ENCODE results near the gene C17orf107. TPM values are rescaled to one million over a fixed set of nuclear protein-coding genes. Genes with fewer than 3 reads are reported as not detected.
A peak's percentile ranks its signal among the peaks of the same experiment; 100 is the strongest.

C17orf107 gene
- total RNA-seq, 1 donor from 2014 or later, result 1.8 TPM

- peaks cover 68% of the 10 kb centered on the region for H3K4me1 Mint-ChIP-seq (ENCODE audit: low read depth)
- no peak for DNase-seq (ENCODE audit: low spot score)
- no peaks in the 10 kb centered on the region for H3K9me3 Mint-ChIP-seq (ENCODE audit: low read depth)
- peaks cover 25% of the 10 kb centered on the region for H3K36me3 Mint-ChIP-seq (ENCODE audit: low read depth)
- peak overlapping the region; percentile 94 for H3K27ac Mint-ChIP-seq (ENCODE audit: unreplicated experiment)
- H3K4me3 Mint-ChIP-seq (ENCODE audit: unreplicated experiment), result peak overlapping the region; percentile 96
- no peaks in the 10 kb centered on the region for H3K27me3 Mint-ChIP-seq (ENCODE audit: low read depth)
- TF ChIP-seq CTCF (IDR thresholded peaks at IDR 0.05), result no peak
Measured at GRCh38 chr17:4946312-4946976, 47.1 kb downstream of the C17orf107 start.

GRCh38 chr17:4947010-4947410 lies 47.7 kb downstream of the C17orf107 start:
- no peak for DNase-seq (ENCODE audit: low spot score)
- Mint-ChIP-seq H3K27me3 (ENCODE audit: low read depth) (no peaks in the 10 kb centered on the region), H3K27ac (ENCODE audit: unreplicated experiment) (peak overlapping the region; percentile 94), H3K9me3 (ENCODE audit: low read depth) (no peaks in the 10 kb centered on the region), H3K36me3 (ENCODE audit: low read depth) (peaks cover 23% of the 10 kb centered on the region), H3K4me3 (ENCODE audit: unreplicated experiment) (peak overlapping the region; percentile 96), H3K4me1 (ENCODE audit: low read depth) (peaks cover 68% of the 10 kb centered on the region)
- no peak for TF ChIP-seq CTCF (IDR thresholded peaks at IDR 0.05)

GRCh38 chr17:4947411-4948165 lies 48.3 kb downstream of the C17orf107 start:
- peaks cover 62% of the 10 kb centered on the region for H3K4me1 Mint-ChIP-seq (ENCODE audit: low read depth)
- no peaks in the 10 kb centered on the region for H3K9me3 Mint-ChIP-seq (ENCODE audit: low read depth)
- no peaks in the 10 kb centered on the region for H3K27me3 Mint-ChIP-seq (ENCODE audit: low read depth)
- DNase-seq (ENCODE audit: low spot score), result no peak
- peak overlapping the region; percentile 96 for H3K4me3 Mint-ChIP-seq (ENCODE audit: unreplicated experiment)
- peak overlapping the region; percentile 92 for H3K27ac Mint-ChIP-seq (ENCODE audit: unreplicated experiment)
- peaks cover 23% of the 10 kb centered on the region for H3K36me3 Mint-ChIP-seq (ENCODE audit: low read depth)
- TF ChIP-seq CTCF (IDR thresholded peaks at IDR 0.05), result no peak

GRCh38 chr17:4948166-4948930 lies 49.0 kb downstream of the C17orf107 start, which contains the start of gene PFN1:
TSS of gene PFN1 (minus strand) at chr17:4948530. CDS start at chr17:4948394, 136 bp downstream.
- no peaks in the 10 kb centered on the region for H3K9me3 Mint-ChIP-seq (ENCODE audit: low read depth)
- H3K4me3 Mint-ChIP-seq (ENCODE audit: unreplicated experiment), result peak within 1 kb of the TSS; percentile 96
- no peak for DNase-seq (ENCODE audit: low spot score)
- peaks cover 18% of the 10 kb centered on the region for H3K36me3 Mint-ChIP-seq (ENCODE audit: low read depth)
- no peaks in the 10 kb centered on the region for H3K27me3 Mint-ChIP-seq (ENCODE audit: low read depth)
- peak within 1 kb of the TSS; percentile 99 for H3K27ac Mint-ChIP-seq (ENCODE audit: unreplicated experiment)
- TF ChIP-seq CTCF (IDR thresholded peaks at IDR 0.05), result no peak
- H3K4me1 Mint-ChIP-seq (ENCODE audit: low read depth), result peaks cover 63% of the 10 kb centered on the region

- Mint-ChIP-seq H3K27ac (ENCODE audit: unreplicated experiment) (peak overlapping the region; percentile 99), H3K9me3 (ENCODE audit: low read depth) (no peaks in the 10 kb centered on the region), H3K4me3 (ENCODE audit: unreplicated experiment) (peak overlapping the region; percentile 96), H3K36me3 (ENCODE audit: low read depth) (peaks cover 18% of the 10 kb centered on the region), H3K4me1 (ENCODE audit: low read depth) (peaks cover 67% of the 10 kb centered on the region), H3K27me3 (ENCODE audit: low read depth) (no peaks in the 10 kb centered on the region)
- DNase-seq (ENCODE audit: low spot score), result peak; percentile 95
- TF ChIP-seq CTCF (IDR thresholded peaks at IDR 0.05), result no peak
Measured at GRCh38 chr17:4948931-4949320, 49.6 kb downstream of the C17orf107 start.
